Mucosa of stomach (tissue), 1 donor: ENCODE results near the gene ZCCHC14.

ENCODE experiments used
- H3K27me3 ChIP-seq: one replicate; pipeline ENCODE4 v1.7.0; 2013; ENCODE audit warnings: mild to moderate bottlenecking, low read length; ENCODE audit not compliant: control insufficient read depth, insufficient read depth
- H3K36me3 ChIP-seq: one replicate; pipeline ENCODE4 v1.7.0; 2013; ENCODE audit warnings: low read length; ENCODE audit not compliant: control insufficient read depth, insufficient read depth
- H3K4me1 ChIP-seq: one replicate; pipeline ENCODE4 v1.7.0; 2013; ENCODE audit warnings: mild to moderate bottlenecking, low read length; ENCODE audit not compliant: control insufficient read depth, insufficient read depth
- H3K4me3 ChIP-seq: one replicate; pipeline ENCODE4 v1.7.0; 2013; ENCODE audit warnings: low read length
- H3K9ac ChIP-seq: one replicate; pipeline ENCODE4 v1.7.0; 2013; ENCODE audit warnings: mild to moderate bottlenecking, low read length, moderate library complexity
- H3K9me3 ChIP-seq: one replicate; pipeline ENCODE4 v1.7.0; 2013; ENCODE audit warnings: mild to moderate bottlenecking, low read length, moderate library complexity; ENCODE audit not compliant: control insufficient read depth
- donor health status: Pancreatic carcinoma.

Gene ZCCHC14

GRCh38 chr16:87424266-87424665 is 68.6 kb downstream of the ZCCHC14 start:
- H3K9me3 ChIP-seq = no peaks in the 10 kb centered on the region
- no peak overlapping the region for H3K9ac ChIP-seq
- H3K27me3 ChIP-seq = no peaks in the 10 kb centered on the region
- H3K4me1 ChIP-seq = no peaks in the 10 kb centered on the region
- H3K36me3 ChIP-seq = peaks cover 14% of the 10 kb centered on the region
- no peak overlapping the region for H3K4me3 ChIP-seq

GRCh38 chr16:87423429-87423828 is 69.4 kb downstream of the ZCCHC14 start:
- no peak overlapping the region for H3K4me3 ChIP-seq
- peaks cover 14% of the 10 kb centered on the region for H3K36me3 ChIP-seq
- no peaks in the 10 kb centered on the region for H3K27me3 ChIP-seq
- H3K9ac ChIP-seq = no peak overlapping the region
- H3K4me1 ChIP-seq = no peaks in the 10 kb centered on the region
- H3K9me3 ChIP-seq = no peaks in the 10 kb centered on the region

- H3K4me3 ChIP-seq = no peak overlapping the region
- H3K9me3 ChIP-seq = no peaks in the 10 kb centered on the region
- no peaks in the 10 kb centered on the region for H3K27me3 ChIP-seq
- peaks cover 14% of the 10 kb centered on the region for H3K36me3 ChIP-seq
- no peak overlapping the region for H3K9ac ChIP-seq
- no peaks in the 10 kb centered on the region for H3K4me1 ChIP-seq
Measured at GRCh38 chr16:87422106-87422505, 70.7 kb downstream of the ZCCHC14 start.

- Histone ChIP-seq H3K4me3 (no peak overlapping the region), H3K9ac (no peak overlapping the region), H3K36me3 (peaks cover 14% of the 10 kb centered on the region), H3K9me3 (no peaks in the 10 kb centered on the region), H3K4me1 (no peaks in the 10 kb centered on the region), H3K27me3 (no peaks in the 10 kb centered on the region)
Measured at GRCh38 chr16:87421003-87421912, 71.6 kb downstream of the ZCCHC14 start.

- Histone ChIP-seq H3K27me3 (no peaks in the 10 kb centered on the region), H3K4me3 (no peak overlapping the region), H3K36me3 (peaks cover 14% of the 10 kb centered on the region), H3K9ac (no peak overlapping the region), H3K4me1 (no peaks in the 10 kb centered on the region), H3K9me3 (no peaks in the 10 kb centered on the region)
Measured at GRCh38 chr16:87420026-87421002, 72.5 kb downstream of the ZCCHC14 start.

GRCh38 chr16:87418644-87419043 is 74.2 kb downstream of the ZCCHC14 start:
- H3K36me3 ChIP-seq = peaks cover 14% of the 10 kb centered on the region
- no peaks in the 10 kb centered on the region for H3K4me1 ChIP-seq
- H3K4me3 ChIP-seq = no peak overlapping the region
- no peak overlapping the region for H3K9ac ChIP-seq
- no peaks in the 10 kb centered on the region for H3K9me3 ChIP-seq
- no peaks in the 10 kb centered on the region for H3K27me3 ChIP-seq

GRCh38 chr16:87418216-87418615 is 74.6 kb downstream of the ZCCHC14 start:
- Histone ChIP-seq H3K9me3 (no peaks in the 10 kb centered on the region), H3K9ac (no peak overlapping the region), H3K36me3 (peaks cover 14% of the 10 kb centered on the region), H3K27me3 (no peaks in the 10 kb centered on the region), H3K4me3 (no peak overlapping the region), H3K4me1 (no peaks in the 10 kb centered on the region)

GRCh38 chr16:87417528-87417910 is 75.3 kb downstream of the ZCCHC14 start:
- peaks cover 19% of the 10 kb centered on the region for H3K36me3 ChIP-seq
- no peak overlapping the region for H3K9ac ChIP-seq
- H3K27me3 ChIP-seq = no peaks in the 10 kb centered on the region
- H3K9me3 ChIP-seq = no peaks in the 10 kb centered on the region
- H3K4me3 ChIP-seq = no peak overlapping the region
- H3K4me1 ChIP-seq = no peaks in the 10 kb centered on the region

GRCh38 chr16:87416826-87417527 is 75.8 kb downstream of the ZCCHC14 start:
- Histone ChIP-seq H3K4me3 (no peak overlapping the region), H3K36me3 (peaks cover 22% of the 10 kb centered on the region), H3K27me3 (no peaks in the 10 kb centered on the region), H3K9me3 (no peaks in the 10 kb centered on the region), H3K4me1 (no peaks in the 10 kb centered on the region), H3K9ac (no peak overlapping the region)

- Histone ChIP-seq H3K27me3 (no peaks in the 10 kb centered on the region), H3K9ac (no peak overlapping the region), H3K36me3 (peaks cover 19% of the 10 kb centered on the region), H3K9me3 (no peaks in the 10 kb centered on the region), H3K4me3 (no peak overlapping the region), H3K4me1 (peaks cover 6% of the 10 kb centered on the region)
Measured at GRCh38 chr16:87415441-87415840, 77.4 kb downstream of the ZCCHC14 start.

- Histone ChIP-seq H3K27me3 (no peaks in the 10 kb centered on the region), H3K4me3 (no peak overlapping the region), H3K36me3 (peaks cover 29% of the 10 kb centered on the region), H3K9ac (no peak overlapping the region), H3K4me1 (peaks cover 6% of the 10 kb centered on the region), H3K9me3 (no peaks in the 10 kb centered on the region)
Measured at GRCh38 chr16:87414251-87414680, 78.6 kb downstream of the ZCCHC14 start.
